ENCODE results near the gene SUPT4H1.

DNA sequence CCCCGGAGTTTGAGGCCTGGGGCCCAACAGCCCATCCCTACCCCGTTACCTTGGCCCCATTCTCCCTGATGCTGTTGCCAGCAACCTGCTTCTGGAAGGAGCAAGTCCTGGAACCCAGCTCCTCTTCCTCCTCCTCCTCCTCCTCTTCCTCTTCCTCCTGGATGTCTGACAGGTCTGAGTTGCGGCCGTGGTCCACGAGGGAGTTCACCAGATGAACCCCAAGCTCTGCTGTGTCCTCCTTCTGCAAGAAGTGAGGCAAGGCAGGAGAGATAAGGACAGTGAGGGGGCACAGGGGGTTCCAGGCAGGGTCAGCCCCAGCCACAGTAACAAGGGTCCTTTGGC lies 42.1 kb downstream of the SUPT4H1 start:
- no peak for TF ChIP-seq YY1 (IDR thresholded peaks at IDR 0.05; ENCODE audit: insufficient read depth, insufficient read length)
- no peak for TF ChIP-seq ZNF274 (IDR thresholded peaks at IDR 0.05; ENCODE audit: low read depth, low read length)
